Epithelial cell of proximal tubule (primary cell): ENCODE measurements around the gene SDHA. TPM values are rescaled to one million over a fixed set of nuclear protein-coding genes. Genes with fewer than 3 reads are reported as not detected.

Experiments
- DNase-seq: peaks from one replicate; pipeline ENCODE4 v3.0.0-alpha.2; 2011; ENCODE audit warnings: low read depth
- H3K4me3 ChIP-seq: 2 replicates; pipeline ENCODE4 v1.5.1; 2011; ENCODE audit warnings: low read depth, mild to moderate bottlenecking, low read length
- total RNA-seq: library from RNA; depleted of rRNA; stranded (reverse); fragments of >200 nt; gene quantifications from 2 replicates; pipeline ENCODE4 v1.2.3, GENCODE V29; 2015
- TF ChIP-seq, protein P1 (sequence below): conservative IDR thresholded peaks from 2 replicates; pipeline ENCODE4 v1.5.1; 2012; ENCODE audit warnings: low read depth, mild to moderate bottlenecking, low read length

The SDHA gene
- total RNA-seq, 1 donor from 2014 or later, result 103 TPM

DNA sequence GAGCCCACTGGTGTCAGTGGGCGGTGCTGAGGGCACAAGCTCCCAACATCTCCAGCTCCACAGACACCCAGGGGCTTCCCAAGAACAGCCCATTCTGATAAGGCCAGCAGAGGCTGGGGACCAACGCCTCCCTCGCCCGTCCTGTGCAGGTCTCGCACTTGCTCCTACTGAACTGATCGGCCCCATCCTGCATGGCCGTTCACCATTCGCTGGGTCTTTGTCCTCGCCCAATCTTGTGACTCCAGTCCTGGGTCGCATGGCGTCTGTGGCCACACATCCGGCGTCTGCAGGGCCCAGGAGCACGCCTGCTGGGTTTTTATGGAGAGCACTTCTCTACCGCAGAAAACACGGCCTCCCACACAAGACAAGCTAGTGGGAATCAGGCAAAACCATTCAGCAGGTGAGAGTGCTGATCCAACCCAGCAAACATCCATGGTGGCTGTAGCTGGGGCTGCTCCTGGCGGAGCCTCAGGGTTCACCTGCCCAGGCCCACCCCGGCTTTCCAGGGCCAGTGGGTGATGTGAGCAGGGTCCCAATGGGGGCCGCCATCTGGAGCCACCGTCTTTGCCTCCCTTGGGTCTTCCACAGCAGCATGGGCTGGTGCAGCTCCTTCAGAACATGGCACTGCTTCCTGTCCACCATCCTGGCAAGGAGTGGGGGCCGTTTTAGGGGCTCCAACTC is 19.5 kb upstream of the SDHA start:
- H3K4me3 ChIP-seq, result no peak overlapping the region
- TF ChIP-seq, protein P1, sequence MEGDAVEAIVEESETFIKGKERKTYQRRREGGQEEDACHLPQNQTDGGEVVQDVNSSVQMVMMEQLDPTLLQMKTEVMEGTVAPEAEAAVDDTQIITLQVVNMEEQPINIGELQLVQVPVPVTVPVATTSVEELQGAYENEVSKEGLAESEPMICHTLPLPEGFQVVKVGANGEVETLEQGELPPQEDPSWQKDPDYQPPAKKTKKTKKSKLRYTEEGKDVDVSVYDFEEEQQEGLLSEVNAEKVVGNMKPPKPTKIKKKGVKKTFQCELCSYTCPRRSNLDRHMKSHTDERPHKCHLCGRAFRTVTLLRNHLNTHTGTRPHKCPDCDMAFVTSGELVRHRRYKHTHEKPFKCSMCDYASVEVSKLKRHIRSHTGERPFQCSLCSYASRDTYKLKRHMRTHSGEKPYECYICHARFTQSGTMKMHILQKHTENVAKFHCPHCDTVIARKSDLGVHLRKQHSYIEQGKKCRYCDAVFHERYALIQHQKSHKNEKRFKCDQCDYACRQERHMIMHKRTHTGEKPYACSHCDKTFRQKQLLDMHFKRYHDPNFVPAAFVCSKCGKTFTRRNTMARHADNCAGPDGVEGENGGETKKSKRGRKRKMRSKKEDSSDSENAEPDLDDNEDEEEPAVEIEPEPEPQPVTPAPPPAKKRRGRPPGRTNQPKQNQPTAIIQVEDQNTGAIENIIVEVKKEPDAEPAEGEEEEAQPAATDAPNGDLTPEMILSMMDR, result no peak
- no peak for DNase-seq

DNA sequence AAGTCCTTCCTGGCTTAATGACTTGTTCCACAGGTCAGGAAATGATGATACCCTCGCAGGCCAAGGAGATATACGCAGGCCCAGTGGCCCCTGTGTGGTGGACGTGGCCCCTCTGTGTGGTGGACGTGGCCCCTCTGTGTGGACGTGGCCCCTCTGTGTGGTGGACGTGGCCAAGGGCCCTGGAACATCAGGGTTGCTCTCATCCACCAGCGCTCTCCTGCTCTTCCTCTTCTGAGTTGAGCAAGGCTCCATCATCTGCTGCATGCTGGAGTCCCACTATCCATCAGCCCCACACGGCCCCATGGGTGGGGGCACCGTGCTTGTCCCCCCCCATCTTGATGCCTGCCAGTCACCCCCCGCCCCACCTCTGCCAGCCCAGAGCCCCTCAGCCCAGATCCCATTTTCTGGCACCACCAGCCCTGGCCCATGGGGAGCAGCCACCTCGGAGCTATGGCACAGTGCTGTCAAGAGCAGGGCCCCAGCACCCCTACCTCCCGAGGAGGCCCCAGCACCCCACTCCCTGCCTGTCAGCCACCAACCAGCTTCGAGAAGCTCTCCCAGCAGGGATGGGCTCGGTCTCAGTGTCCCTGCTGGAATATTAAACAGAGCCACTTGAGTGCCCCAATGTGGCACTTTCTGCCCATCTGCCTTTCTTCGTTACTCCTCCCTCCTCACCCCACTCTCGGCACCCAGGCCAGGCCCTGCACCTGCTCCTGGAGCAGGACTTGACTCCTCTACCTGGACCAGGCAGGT is 18.7 kb upstream of the SDHA start:
- no peak for DNase-seq
- no peak overlapping the region for H3K4me3 ChIP-seq
- TF ChIP-seq, protein P1, result no peak

DNA sequence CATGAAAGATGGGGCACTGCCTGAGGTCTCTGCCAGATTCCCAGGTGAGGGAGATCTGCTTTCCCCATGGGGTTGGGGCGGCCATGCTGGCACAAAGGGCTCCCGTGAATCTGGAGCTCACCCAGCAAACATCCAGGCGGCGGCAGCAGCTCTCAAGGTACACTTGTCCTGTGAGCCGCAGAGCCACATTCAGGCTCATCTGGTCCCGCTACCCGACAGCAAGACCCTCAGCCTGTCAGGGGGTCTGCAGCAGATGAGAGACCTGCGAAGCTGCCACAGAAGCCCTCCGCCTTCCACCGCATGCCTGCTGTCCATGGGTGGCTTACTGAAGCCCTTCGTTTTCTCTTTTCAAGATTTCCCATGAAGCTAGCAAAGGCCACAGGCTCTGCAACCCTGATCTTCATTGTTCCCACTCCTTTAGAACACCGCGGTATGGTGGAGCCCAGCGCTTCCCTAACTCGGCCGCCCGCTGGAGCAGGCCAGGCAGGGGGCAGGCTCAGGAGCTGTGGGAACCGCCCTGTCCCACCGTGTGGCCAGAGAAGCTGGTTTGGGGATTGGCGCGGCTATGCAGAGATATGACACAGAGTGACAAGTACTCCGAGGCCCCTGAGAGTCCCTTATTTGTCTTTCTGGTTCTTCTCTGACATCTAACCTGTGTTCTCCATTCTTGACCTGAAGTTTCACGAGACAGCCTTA is 18.0 kb upstream of the SDHA start:
- no peak overlapping the region for H3K4me3 ChIP-seq
- TF ChIP-seq, protein P1, result no peak
- DNase-seq, result no peak

- no peak for DNase-seq
- no peak overlapping the region for H3K4me3 ChIP-seq
- TF ChIP-seq, protein P1, result no peak
These were observed 17.1 kb upstream of the SDHA start for GRCh38 chr5:200985-201384.

- H3K4me3 ChIP-seq, result no peak overlapping the region
- DNase-seq, result no peak
- TF ChIP-seq, protein P1, result no peak
These were observed 16.4 kb upstream of the SDHA start for GRCh38 chr5:201672-202071.

- no peak for DNase-seq
- H3K4me3 ChIP-seq, result no peak overlapping the region
- TF ChIP-seq, protein P1, result no peak
These were observed 14.7 kb upstream of the SDHA start for GRCh38 chr5:203246-203930.
